Measurements from ENCODE around the gene CBL. TPM values are rescaled to one million over a fixed set of nuclear protein-coding genes. Genes with fewer than 3 reads are reported as not detected.

CBL gene
- total RNA-seq, 1 donor from 2014 or later, result 46.6 TPM

DNA sequence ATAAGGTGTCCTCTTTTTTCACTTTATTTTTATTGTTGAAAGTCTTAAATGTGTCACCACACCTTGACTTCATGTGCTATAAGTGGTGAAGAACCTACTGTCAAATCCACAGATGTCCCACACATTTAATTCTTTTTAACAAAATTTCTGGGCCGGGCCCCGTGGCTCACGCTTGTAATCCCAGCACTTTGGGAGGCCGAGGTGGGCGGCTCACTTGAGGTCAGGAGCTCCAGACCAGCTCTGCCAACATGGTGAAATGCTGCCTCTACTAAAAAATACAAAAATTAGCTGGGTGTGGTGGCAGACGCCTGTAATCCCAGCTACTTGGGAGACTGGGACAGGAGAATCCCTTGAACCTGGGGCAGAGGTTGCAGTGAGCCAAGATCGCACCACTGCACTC is 3.0 kb downstream of the CBL start:
- Histone ChIP-seq H3K79me2 (ENCODE audit: insufficient read depth, low read length) (peaks cover 78% of the 10 kb centered on the region), H3K9me3 (ENCODE audit: insufficient read depth, low read depth, low read length) (no peaks in the 10 kb centered on the region), H3K4me2 (ENCODE audit: low read length) (no peak overlapping the region), H3K4me3 (ENCODE audit: insufficient read depth, low read depth, low read length) (no peak overlapping the region), H3K4me1 (ENCODE audit: insufficient read depth, low read length) (peaks cover 4% of the 10 kb centered on the region), H3K36me3 (ENCODE audit: insufficient read depth, low read length) (no peaks in the 10 kb centered on the region), H3K9ac (ENCODE audit: low read length) (no peak overlapping the region), H2AFZ (ENCODE audit: low read depth, low read length) (no peak overlapping the region), H3K27me3 (ENCODE audit: insufficient read depth, low read length) (no peaks in the 10 kb centered on the region), H4K20me1 (ENCODE audit: insufficient read depth, low read length) (peaks cover 58% of the 10 kb centered on the region), H3K27ac (ENCODE audit: low read depth, low read length) (no peak overlapping the region)
- Mint-ChIP-seq H3K36me3 (ENCODE audit: low read depth, unreplicated experiment) (no peaks in the 10 kb centered on the region), H3K4me3 (ENCODE audit: unreplicated experiment) (no peak overlapping the region), H3K9me3 (ENCODE audit: unreplicated experiment) (no peaks in the 10 kb centered on the region), H3K27ac (ENCODE audit: unreplicated experiment) (no peak overlapping the region), H3K4me1 (ENCODE audit: low read depth, unreplicated experiment) (peaks cover 10% of the 10 kb centered on the region), H3K27me3 (ENCODE audit: low read depth, unreplicated experiment) (no peaks in the 10 kb centered on the region)
- DNase-seq (ENCODE audit: low read depth) (no peak), FAIRE-seq (no peak)
- TF ChIP-seq EZH2 (IDR thresholded peaks at IDR 0.05; ENCODE audit: insufficient read depth, low read length), result no peak
- TF ChIP-seq, protein P1, sequence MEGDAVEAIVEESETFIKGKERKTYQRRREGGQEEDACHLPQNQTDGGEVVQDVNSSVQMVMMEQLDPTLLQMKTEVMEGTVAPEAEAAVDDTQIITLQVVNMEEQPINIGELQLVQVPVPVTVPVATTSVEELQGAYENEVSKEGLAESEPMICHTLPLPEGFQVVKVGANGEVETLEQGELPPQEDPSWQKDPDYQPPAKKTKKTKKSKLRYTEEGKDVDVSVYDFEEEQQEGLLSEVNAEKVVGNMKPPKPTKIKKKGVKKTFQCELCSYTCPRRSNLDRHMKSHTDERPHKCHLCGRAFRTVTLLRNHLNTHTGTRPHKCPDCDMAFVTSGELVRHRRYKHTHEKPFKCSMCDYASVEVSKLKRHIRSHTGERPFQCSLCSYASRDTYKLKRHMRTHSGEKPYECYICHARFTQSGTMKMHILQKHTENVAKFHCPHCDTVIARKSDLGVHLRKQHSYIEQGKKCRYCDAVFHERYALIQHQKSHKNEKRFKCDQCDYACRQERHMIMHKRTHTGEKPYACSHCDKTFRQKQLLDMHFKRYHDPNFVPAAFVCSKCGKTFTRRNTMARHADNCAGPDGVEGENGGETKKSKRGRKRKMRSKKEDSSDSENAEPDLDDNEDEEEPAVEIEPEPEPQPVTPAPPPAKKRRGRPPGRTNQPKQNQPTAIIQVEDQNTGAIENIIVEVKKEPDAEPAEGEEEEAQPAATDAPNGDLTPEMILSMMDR (IDR thresholded peaks at IDR 0.05; ENCODE audit: insufficient read depth, low read depth, low read length), result no peak

DNA sequence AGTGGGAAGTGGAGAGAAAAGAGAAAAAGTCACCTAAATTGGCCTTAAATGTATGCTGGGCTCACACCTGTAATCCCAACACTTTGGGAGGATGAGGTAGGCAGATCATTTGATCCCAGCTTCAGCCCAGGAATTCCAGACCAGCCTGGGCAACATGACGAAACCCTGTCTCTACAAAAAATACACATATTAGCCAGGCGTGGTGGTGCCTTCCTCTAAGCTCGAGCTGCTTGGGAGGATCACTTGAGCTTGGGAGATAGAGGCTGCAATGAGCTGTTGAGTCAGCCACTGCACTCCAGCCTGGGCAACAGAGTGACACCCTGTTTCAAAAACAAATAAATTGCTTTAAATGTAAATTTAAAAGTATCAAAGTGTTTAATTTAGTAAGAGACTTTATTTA is 3.9 kb downstream of the CBL start:
- Histone ChIP-seq H3K79me2 (ENCODE audit: insufficient read depth, low read length) (peaks cover 86% of the 10 kb centered on the region), H3K36me3 (ENCODE audit: insufficient read depth, low read length) (no peaks in the 10 kb centered on the region), H3K4me1 (ENCODE audit: insufficient read depth, low read length) (peaks cover 4% of the 10 kb centered on the region), H4K20me1 (ENCODE audit: insufficient read depth, low read length) (peaks cover 66% of the 10 kb centered on the region), H3K9me3 (ENCODE audit: insufficient read depth, low read depth, low read length) (no peaks in the 10 kb centered on the region), H3K9ac (ENCODE audit: low read length) (no peak overlapping the region), H3K27me3 (ENCODE audit: insufficient read depth, low read length) (no peaks in the 10 kb centered on the region), H2AFZ (ENCODE audit: low read depth, low read length) (no peak overlapping the region), H3K4me3 (ENCODE audit: insufficient read depth, low read depth, low read length) (no peak overlapping the region), H3K27ac (ENCODE audit: low read depth, low read length) (no peak overlapping the region), H3K4me2 (ENCODE audit: low read length) (no peak overlapping the region)
- Mint-ChIP-seq H3K4me3 (ENCODE audit: unreplicated experiment) (no peak overlapping the region), H3K36me3 (ENCODE audit: low read depth, unreplicated experiment) (no peaks in the 10 kb centered on the region), H3K4me1 (ENCODE audit: low read depth, unreplicated experiment) (peaks cover 10% of the 10 kb centered on the region), H3K27ac (ENCODE audit: unreplicated experiment) (no peak overlapping the region), H3K9me3 (ENCODE audit: unreplicated experiment) (no peaks in the 10 kb centered on the region), H3K27me3 (ENCODE audit: low read depth, unreplicated experiment) (no peaks in the 10 kb centered on the region)
- no peak for TF ChIP-seq EZH2 (IDR thresholded peaks at IDR 0.05; ENCODE audit: insufficient read depth, low read length)
- TF ChIP-seq, protein P1 (IDR thresholded peaks at IDR 0.05; ENCODE audit: insufficient read depth, low read depth, low read length), result no peak
- DNase-seq (ENCODE audit: low read depth) (no peak), FAIRE-seq (no peak)

DNA sequence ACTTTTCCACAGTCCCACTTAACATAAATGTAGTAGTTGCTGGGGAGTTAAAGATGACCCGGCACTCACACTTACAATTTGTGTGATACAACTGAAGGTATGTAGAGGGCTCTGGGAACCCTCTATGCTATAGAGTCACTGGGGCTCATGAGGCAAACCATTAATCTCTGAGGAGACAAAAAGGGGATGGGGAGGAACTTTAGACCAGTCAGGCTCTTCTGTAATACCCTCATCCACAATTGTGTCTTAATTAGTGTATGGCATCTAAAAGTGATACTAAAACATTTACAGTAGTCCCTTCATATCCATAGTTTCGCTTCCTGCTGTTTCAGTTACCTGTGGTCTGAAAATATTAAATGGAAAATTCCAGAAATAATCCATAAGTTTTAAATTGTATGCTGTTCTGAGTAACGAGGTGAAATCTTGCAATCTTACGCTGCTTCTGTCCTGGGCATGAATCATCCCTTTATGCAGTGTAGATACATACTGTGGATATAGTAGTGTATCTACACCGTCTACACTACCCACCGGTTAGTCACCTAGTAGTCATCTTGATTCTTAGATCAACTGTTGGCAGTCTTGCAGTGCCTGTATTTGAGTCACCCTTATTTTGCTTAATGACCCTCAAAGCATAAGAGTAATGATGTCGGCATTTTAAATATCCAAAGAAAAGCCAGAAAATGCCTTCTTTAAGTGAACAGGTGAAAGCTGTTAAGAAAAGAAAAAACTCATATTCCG is 12.2 kb downstream of the CBL start:
- H3K9me3 Mint-ChIP-seq (ENCODE audit: unreplicated experiment), result no peaks in the 10 kb centered on the region
- no peaks in the 10 kb centered on the region for H3K27me3 Mint-ChIP-seq (ENCODE audit: low read depth, unreplicated experiment)
- peak overlapping the region; percentile 72 for H3K27ac ChIP-seq (ENCODE audit: low read depth, low read length)
- H3K4me2 ChIP-seq (ENCODE audit: low read length), result peak overlapping the region; percentile 39
- peak overlapping the region; percentile 46 for H3K9ac ChIP-seq (ENCODE audit: low read length)
- H4K20me1 ChIP-seq (ENCODE audit: insufficient read depth, low read length), result peaks cover 81% of the 10 kb centered on the region
- peak overlapping the region; percentile 79 for H3K27ac Mint-ChIP-seq (ENCODE audit: unreplicated experiment)
- no peak overlapping the region for H3K4me3 ChIP-seq (ENCODE audit: insufficient read depth, low read depth, low read length)
- no peaks in the 10 kb centered on the region for H3K27me3 ChIP-seq (ENCODE audit: insufficient read depth, low read length)
- no peaks in the 10 kb centered on the region for H3K9me3 ChIP-seq (ENCODE audit: insufficient read depth, low read depth, low read length)
- no peak overlapping the region for H2AFZ ChIP-seq (ENCODE audit: low read depth, low read length)
- DNase-seq (ENCODE audit: low read depth) (peak; percentile 99), FAIRE-seq (peak; percentile 91)
- H3K4me3 Mint-ChIP-seq (ENCODE audit: unreplicated experiment), result no peak overlapping the region
- peaks cover 11% of the 10 kb centered on the region for H3K4me1 Mint-ChIP-seq (ENCODE audit: low read depth, unreplicated experiment)
- H3K36me3 ChIP-seq (ENCODE audit: insufficient read depth, low read length), result no peaks in the 10 kb centered on the region
- H3K4me1 ChIP-seq (ENCODE audit: insufficient read depth, low read length), result peaks cover 9% of the 10 kb centered on the region
- TF ChIP-seq EZH2 (IDR thresholded peaks at IDR 0.05; ENCODE audit: insufficient read depth, low read length), result no peak
- TF ChIP-seq, protein P1 (IDR thresholded peaks at IDR 0.05; ENCODE audit: insufficient read depth, low read depth, low read length), result no peak
- H3K79me2 ChIP-seq (ENCODE audit: insufficient read depth, low read length), result peaks cover 88% of the 10 kb centered on the region
- no peaks in the 10 kb centered on the region for H3K36me3 Mint-ChIP-seq (ENCODE audit: low read depth, unreplicated experiment)

Measured in astrocyte (in vitro differentiated cells and primary cell).